Neural cell (in vitro differentiated cells): ENCODE data around the gene BIN2.

Source experiments
- CTCF ChIP-seq: fragments of 450-650 bp; IDR thresholded peaks from 2 replicates; pipeline ENCODE4 v1.5.1; 2014; ENCODE audit warnings: antibody characterized with exemption, mild to moderate bottlenecking, moderate library complexity; ENCODE audit not compliant: poor library complexity, severe bottlenecking
- EZH2 ChIP-seq: fragments of 200-600, 300-800 bp; shearing (Covaris generic), sonication (generic); IDR thresholded peaks from 2 replicates; pipeline ENCODE4 v1.6.1; 2014; ENCODE audit warnings: antibody characterized with exemption, low read length, borderline replicate concordance, mild to moderate bottlenecking; ENCODE audit not compliant: insufficient read depth, poor library complexity, severe bottlenecking
- POLR2AphosphoS5 ChIP-seq: IDR thresholded peaks from 2 replicates; pipeline ENCODE4 v1.6.1; 2012

- TF ChIP-seq CTCF (no peak), POLR2AphosphoS5 (no peak), EZH2 (no peak)
Measured at GRCh38 chr12:51323317-51323960, 535 bp downstream of the BIN2 start.
